T-helper 2 cell treated with Interferon-gamma antibody and Interleukin-4, amounts not matched to agents 5 μg/mL and 100 μg/mL, for 36 hours (primary cell): ENCODE data around the gene NRBF2.
"Not testable (repeated sequence)": the region's sequence is repeated elsewhere in the genome, so short reads cannot be mapped to it uniquely, and the experiment has no call there.

Experiments
- DNase-seq: peaks from one replicate; pipeline ENCODE4 v3.0.0; 2021; ENCODE audit warnings: low spot score
- H3K27ac Mint-ChIP-seq: one replicate; pipeline ENCODE4 v1.8.0; 2021; ENCODE audit warnings: mild to moderate bottlenecking, mixed read lengths
- H3K27me3 Mint-ChIP-seq: one replicate; pipeline ENCODE4 v1.8.0; 2021; ENCODE audit warnings: low read depth, mixed read lengths
- H3K36me3 Mint-ChIP-seq: one replicate; pipeline ENCODE4 v1.8.0; 2021; ENCODE audit warnings: low read depth, mixed read lengths
- H3K4me1 Mint-ChIP-seq: one replicate; pipeline ENCODE4 v1.8.0; 2021; ENCODE audit warnings: low read depth, mixed read lengths
- H3K4me3 Mint-ChIP-seq: one replicate; pipeline ENCODE4 v1.8.0; 2022; ENCODE audit warnings: mild to moderate bottlenecking, moderate library complexity, mixed read lengths
- H3K9me3 Mint-ChIP-seq: one replicate; pipeline ENCODE4 v1.8.0; 2021; ENCODE audit warnings: mixed read lengths

The NRBF2 gene

DNA sequence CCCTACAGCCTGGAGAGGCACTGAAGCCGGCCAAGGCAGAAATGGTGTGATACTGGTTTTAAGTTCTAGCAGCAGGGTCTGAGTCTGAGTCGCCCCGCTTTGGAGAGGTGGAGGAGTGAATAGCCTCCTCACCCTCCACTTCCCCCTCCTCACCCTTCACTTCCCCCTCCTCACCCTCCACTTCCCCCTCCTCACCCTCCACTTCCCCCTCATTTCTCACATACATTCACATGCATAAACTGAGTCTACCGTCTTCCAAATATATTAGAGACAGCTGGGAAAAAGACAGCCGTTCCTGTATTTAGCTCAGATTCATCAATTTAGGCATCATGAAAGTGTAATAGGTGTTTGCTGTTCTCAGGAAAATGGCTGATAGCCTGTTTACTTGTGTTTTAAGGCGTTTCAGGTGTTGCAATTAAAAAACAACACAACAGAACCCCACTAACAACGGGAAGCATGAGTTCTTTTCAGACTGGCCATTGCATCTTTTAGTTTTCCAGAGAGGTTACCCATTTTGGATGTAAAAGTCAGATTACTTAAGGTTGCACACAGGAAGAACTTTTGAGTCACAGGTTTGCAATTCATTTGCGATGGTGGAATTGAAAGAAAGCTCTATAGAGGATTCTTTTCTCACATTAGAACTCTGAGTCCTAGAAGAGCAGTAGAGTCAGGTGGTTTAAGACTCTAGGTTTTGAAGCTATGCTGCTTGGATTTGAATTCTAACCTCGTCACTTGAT is 861 bp downstream of the NRBF2 start:
- Mint-ChIP-seq H3K4me3 (peak overlapping the region; percentile 93), H3K4me1 (peaks cover 12% of the 10 kb centered on the region), H3K27me3 (peaks cover 2% of the 10 kb centered on the region), H3K27ac (peak overlapping the region; percentile 97), H3K9me3 (peaks cover 19% of the 10 kb centered on the region), H3K36me3 (peaks cover 14% of the 10 kb centered on the region)
- no peak for DNase-seq

DNA sequence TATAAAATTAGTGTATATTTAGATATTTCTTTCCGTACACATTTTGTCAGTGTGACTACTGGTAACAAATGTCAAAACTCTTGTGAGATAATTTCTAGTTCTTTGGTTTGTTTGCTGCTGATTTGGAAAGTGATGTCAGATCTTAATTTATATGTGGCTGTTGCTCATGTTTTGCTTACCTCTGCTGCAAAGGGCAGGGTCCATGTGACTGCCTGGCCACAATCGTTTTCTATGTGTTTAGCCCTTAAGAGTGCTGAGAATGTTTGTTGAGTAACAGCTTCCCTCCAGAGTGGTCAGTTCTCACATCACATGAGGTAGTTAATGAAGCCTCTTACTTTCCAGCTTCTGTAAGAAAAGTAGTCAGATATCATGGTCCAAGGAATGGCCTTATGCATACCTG is 4.2 kb downstream of the NRBF2 start:
- H3K4me3 Mint-ChIP-seq, result no peak overlapping the region
- H3K27ac Mint-ChIP-seq, result no peak overlapping the region
- DNase-seq, result no peak
- H3K36me3 Mint-ChIP-seq, result peaks cover 20% of the 10 kb centered on the region
- H3K9me3 Mint-ChIP-seq, result peaks cover 7% of the 10 kb centered on the region
- H3K4me1 Mint-ChIP-seq, result peaks cover 18% of the 10 kb centered on the region
- H3K27me3 Mint-ChIP-seq, result no peaks in the 10 kb centered on the region

DNA sequence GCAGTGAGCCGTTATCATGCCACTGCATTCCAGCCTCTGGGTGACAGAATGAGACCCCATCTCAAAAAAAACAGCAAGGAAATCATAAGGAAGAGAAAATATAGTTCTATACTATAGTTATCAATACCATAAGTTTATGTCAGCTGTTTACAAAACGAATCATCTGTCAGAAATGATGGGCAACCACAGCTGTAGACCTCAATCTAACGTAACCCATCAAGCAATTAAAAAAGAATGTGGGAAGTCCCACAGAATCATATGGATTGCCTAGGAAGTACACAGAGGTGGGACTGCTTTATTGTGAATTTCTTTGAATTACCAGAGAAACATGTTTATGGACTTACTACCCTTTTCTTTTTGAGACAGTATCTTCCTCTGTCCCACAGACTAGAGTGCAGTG is 6.9 kb downstream of the NRBF2 start:
- no peak for DNase-seq
- no peaks in the 10 kb centered on the region for H3K9me3 Mint-ChIP-seq
- H3K27ac Mint-ChIP-seq, result no peak overlapping the region
- no peak overlapping the region for H3K4me3 Mint-ChIP-seq
- H3K4me1 Mint-ChIP-seq, result peaks cover 14% of the 10 kb centered on the region
- no peaks in the 10 kb centered on the region for H3K27me3 Mint-ChIP-seq
- H3K36me3 Mint-ChIP-seq, result peaks cover 9% of the 10 kb centered on the region

DNA sequence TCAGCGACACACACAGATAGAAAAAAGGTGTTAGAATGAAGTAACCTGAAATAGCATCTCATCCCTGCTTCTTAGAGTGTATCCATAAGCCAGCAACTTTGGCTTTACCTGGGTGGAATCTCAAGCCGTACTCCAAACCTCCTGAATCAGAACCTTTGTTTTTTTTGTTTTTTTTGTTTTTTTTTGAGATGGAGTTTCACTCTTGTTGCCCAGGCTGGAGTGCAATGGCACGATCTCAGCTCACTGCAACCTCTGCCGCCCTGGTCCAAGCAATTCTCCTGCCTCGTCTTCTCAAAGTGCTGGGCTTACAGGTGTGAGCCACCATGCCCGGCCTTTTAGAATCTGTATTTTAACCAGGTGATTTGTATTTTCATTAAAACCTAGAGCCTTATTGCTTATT is 9.0 kb downstream of the NRBF2 start:
- H3K27me3 Mint-ChIP-seq, result no peaks in the 10 kb centered on the region
- peaks cover 18% of the 10 kb centered on the region for H3K36me3 Mint-ChIP-seq
- no peak overlapping the region for H3K4me3 Mint-ChIP-seq
- H3K4me1 Mint-ChIP-seq, result peaks cover 22% of the 10 kb centered on the region
- DNase-seq, result no peak
- H3K27ac Mint-ChIP-seq, result no peak overlapping the region
- no peaks in the 10 kb centered on the region for H3K9me3 Mint-ChIP-seq

DNA sequence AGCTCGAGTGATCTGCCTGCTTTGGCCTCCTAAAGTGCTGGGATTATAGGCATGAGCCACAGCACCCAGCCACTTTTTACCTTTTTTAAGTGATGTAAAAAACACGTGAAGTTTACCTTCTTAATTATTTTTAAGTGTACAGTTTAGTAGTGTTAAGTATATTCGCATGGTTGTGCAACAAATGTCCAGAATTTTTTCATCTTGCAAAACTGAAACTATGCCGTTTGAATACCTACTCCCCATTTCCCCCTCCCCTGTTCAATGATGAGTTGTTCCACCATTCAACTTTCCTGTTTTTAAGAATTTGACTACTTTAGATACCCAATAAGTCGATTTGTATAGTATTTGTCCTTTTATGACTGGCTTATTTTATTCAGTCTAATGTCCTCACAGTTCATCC is 10.9 kb downstream of the NRBF2 start:
- peak overlapping the region; percentile 70 for H3K27ac Mint-ChIP-seq
- H3K36me3 Mint-ChIP-seq, result peaks cover 21% of the 10 kb centered on the region
- no peak for DNase-seq
- H3K27me3 Mint-ChIP-seq, result no peaks in the 10 kb centered on the region
- peaks cover 23% of the 10 kb centered on the region for H3K4me1 Mint-ChIP-seq
- no peak overlapping the region for H3K4me3 Mint-ChIP-seq
- no peaks in the 10 kb centered on the region for H3K9me3 Mint-ChIP-seq

DNA sequence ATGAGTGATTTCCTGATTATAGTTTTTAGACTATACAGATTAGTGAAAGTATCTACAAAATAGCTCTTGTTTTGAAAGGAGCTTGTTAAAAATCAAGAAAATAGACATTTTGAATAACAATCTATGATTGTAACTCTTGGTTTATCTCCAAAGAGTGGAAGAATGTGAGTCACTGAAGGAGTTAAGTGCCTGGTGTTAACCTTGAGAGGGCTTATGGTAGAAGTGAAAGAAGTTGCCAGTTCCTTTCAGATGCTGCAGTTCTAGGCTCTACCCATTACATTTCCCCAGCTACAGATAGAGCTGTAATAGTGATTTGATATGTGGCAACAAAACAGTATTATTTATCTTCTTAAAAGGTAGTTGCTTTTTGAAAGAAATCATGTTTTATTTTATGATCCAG is 12.7 kb downstream of the NRBF2 start:
- no peak for DNase-seq
- Mint-ChIP-seq H3K27ac (no peak overlapping the region), H3K9me3 (no peaks in the 10 kb centered on the region), H3K4me1 (peaks cover 18% of the 10 kb centered on the region), H3K4me3 (no peak overlapping the region), H3K27me3 (no peaks in the 10 kb centered on the region), H3K36me3 (peaks cover 17% of the 10 kb centered on the region)

DNA sequence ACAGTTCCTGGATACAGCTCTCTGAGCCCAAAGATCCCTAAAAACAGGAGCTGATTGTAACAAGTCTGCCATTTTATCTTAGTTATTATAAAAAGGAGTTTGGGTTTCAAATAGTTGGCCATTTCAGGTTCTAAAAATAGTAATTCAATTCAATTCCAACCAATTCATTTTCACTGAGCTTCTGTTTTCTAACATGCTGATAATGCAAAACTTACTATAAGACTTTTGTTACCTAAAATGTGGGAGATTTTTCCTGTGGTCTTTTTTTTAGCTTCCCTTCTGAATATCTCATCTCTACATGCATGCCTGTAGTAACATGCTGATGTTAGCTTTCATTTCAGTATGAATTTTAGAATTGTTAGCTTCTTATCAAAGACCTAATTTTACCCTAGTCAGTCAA is 13.4 kb downstream of the NRBF2 start:
- Mint-ChIP-seq H3K36me3 (peaks cover 20% of the 10 kb centered on the region), H3K4me3 (no peak overlapping the region), H3K27me3 (no peaks in the 10 kb centered on the region), H3K9me3 (no peaks in the 10 kb centered on the region), H3K27ac (no peak overlapping the region), H3K4me1 (peaks cover 20% of the 10 kb centered on the region)
- DNase-seq, result no peak

DNA sequence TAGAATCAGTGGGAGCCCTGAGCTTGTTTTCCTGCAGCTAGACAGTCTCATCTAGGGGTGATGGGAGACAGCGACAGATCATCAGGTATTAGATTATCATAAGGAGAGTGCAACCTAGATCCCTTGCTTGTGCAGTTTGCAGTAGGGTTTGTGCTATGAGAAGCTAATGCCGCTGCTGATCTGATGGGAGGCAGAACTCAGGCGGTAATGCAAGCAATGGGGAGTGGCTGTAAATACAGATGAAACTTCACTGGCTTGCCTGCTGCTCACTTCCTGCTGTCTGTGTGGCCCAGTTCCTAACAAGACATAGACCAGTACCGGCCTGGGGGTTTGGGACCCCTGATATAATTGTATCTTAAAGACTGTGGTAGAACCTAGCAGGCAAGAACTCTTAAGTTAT is 17.6 kb downstream of the NRBF2 start:
- no peaks in the 10 kb centered on the region for H3K27me3 Mint-ChIP-seq
- DNase-seq, result no peak
- H3K36me3 Mint-ChIP-seq, result peaks cover 38% of the 10 kb centered on the region
- H3K27ac Mint-ChIP-seq, result no peak overlapping the region
- H3K4me3 Mint-ChIP-seq, result no peak overlapping the region
- no peaks in the 10 kb centered on the region for H3K9me3 Mint-ChIP-seq
- H3K4me1 Mint-ChIP-seq, result peaks cover 16% of the 10 kb centered on the region

DNA sequence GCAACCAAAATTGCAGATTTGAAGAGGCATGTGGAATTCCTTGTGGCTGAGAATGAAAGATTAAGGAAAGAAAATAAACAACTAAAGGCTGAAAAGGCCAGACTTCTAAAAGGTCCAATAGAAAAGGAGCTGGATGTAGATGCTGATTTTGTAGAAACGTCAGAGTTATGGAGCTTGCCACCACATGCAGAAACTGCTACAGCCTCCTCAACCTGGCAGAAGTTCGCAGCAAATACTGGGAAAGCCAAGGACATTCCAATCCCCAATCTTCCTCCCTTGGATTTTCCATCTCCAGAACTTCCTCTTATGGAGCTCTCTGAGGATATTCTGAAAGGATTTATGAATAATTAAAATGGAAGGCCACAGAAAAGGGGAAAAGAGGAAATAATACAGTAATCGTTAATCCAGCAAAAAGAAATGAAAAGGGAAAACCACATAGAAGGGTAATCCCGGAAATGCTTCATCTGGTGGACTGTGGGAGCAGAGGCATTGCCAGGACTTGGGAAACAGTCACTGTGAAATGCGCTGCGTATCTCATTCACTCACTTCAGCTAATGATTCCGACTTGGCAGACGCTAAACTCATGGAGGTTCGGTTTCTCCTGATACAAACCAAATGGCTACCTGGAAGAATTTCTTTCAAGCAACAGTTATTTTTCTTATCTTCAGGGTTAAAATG is 20.9 kb downstream of the NRBF2 start:
- DNase-seq, H3K27ac Mint-ChIP-seq, H3K4me1 Mint-ChIP-seq, H3K9me3 Mint-ChIP-seq, H3K4me3 Mint-ChIP-seq, H3K27me3 Mint-ChIP-seq: not testable (repeated sequence)
- H3K36me3 Mint-ChIP-seq, result peaks cover 25% of the 10 kb centered on the region

DNA sequence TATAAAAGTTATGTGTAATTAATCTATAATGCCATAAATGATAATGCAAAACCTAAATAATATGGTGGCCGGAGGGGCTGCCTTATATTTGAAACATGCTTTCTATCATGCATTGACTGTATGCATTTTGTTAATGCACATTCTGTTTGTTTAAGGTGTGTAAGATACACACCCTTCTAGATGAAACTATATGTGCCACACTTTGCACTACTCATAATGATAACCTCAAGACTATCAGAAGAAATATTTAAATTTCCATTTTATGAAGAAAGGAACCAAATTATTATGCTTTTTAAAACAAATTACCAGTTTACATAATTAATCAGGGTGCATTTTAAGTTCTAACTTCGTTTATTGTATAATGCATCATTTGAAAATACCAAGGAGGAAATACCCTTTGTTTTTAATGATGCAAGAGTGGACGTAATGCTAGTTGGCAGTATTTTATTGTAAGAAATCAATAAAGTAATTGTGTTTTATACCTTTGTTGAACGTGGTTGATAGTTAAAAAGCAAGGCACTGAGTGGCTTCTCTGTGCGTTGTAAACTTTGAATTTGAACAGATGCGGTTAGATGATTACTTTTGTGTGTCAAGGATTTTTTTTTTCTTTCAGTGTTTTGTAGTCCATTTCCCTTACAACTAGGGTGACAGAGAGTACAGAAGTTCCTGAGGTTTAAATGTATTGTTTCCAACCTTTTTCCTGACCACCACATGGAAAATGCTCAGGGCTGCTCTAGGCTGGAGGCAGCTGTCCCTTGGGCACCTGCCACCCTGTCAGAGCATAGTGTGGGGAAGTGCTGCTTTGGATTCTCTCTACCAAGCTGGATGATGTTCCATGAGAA is 21.6 kb downstream of the NRBF2 start:
- no peaks in the 10 kb centered on the region for H3K27me3 Mint-ChIP-seq
- no peak for DNase-seq
- peaks cover 3% of the 10 kb centered on the region for H3K4me1 Mint-ChIP-seq
- H3K4me3 Mint-ChIP-seq, result no peak overlapping the region
- peaks cover 23% of the 10 kb centered on the region for H3K36me3 Mint-ChIP-seq
- H3K27ac Mint-ChIP-seq, result no peak overlapping the region
- H3K9me3 Mint-ChIP-seq, result no peaks in the 10 kb centered on the region

DNA sequence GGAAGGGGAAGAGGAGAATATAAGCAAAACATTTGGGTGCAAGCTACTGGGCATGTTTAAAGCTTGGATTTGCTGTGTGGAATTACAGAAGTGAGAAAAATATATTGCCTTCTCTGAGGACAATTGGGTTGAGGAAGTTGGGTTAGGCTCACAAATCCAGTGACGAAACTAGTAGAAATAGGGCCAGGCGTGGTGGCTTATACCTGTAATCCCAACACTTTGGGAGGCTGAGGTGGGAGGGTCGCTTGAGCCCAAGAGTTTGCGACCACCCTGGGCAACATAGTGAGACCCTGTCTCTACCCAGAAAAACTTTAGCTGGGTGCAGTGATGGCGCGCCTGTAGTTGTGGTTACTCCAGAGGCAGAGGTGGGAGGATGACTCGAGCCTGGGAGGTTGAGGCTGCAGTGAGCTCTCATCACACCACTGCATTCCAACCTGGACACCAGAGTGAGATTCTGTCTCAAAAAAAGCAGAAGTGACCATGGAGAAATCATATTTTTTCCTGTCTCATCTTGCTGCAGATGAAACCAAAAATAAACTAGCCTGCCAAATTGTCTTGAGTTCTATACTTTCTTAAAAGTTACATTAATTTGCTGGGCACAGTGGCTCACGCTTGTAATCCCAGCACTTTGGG is 22.4 kb downstream of the NRBF2 start:
- Mint-ChIP-seq H3K4me1 (peaks cover 3% of the 10 kb centered on the region), H3K9me3 (no peaks in the 10 kb centered on the region), H3K27me3 (no peaks in the 10 kb centered on the region), H3K36me3 (peaks cover 23% of the 10 kb centered on the region), H3K27ac (no peak overlapping the region), H3K4me3 (no peak overlapping the region)
- DNase-seq, result no peak

DNA sequence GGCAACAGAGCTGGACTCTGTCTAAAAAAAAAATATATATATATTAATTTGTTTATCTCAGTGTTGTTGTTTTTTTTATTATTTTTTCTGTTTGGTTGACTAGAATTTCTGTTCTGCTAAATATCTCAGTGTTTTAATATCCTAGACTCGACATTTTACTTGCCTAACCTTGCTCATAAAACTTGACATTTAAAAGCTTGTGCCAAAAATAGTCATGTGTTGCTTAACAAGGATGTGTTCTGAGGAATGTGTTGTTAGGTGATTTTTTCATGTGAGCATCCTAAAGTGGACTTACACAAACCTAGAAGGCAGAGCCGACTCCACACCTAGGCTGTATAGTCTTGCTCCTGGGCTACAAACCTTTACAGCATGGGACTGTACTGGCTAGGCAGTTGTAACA is 23.1 kb downstream of the NRBF2 start:
- Mint-ChIP-seq H3K27me3 (no peaks in the 10 kb centered on the region), H3K27ac (no peak overlapping the region), H3K4me1 (no peaks in the 10 kb centered on the region), H3K9me3 (no peaks in the 10 kb centered on the region), H3K4me3 (no peak overlapping the region), H3K36me3 (peaks cover 21% of the 10 kb centered on the region)
- no peak for DNase-seq

DNA sequence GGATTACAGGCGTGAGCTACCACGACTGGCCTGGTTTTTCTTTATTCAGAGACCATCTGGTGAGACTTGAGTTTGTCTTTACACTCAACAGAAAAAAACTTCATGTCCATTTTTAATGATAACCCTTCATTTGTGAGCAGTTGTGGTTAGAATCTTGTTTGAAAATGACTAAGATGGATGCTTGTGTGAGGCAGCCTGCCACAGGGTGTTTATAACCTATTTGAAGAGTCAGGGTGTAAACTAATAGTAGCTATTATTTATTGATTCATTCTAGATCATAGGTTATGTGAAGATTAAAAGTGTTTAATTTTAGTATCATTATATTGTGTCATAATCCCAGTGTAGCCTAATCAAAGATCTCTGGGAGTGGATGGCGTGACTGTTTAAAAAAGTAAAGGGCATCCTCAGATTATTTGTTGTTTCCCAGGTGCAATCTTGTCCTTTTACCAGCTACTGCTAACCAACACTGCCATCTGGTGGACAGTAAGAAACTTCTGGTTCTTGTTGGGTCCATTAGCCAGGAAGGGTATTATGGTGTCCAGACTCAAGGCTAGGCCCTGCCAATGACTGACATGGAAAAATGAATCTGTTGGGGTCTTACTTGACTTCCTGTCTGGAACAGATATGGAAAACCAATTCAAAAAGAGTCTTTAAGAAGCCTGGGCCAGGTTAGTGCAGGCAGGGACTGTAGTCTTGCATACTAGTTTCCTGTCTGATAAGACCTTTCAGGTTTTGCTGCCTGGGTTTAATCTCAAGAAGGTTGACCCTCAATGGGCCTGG is 24.9 kb downstream of the NRBF2 start:
- H3K36me3 Mint-ChIP-seq, result peaks cover 19% of the 10 kb centered on the region
- no peaks in the 10 kb centered on the region for H3K27me3 Mint-ChIP-seq
- H3K9me3 Mint-ChIP-seq, result no peaks in the 10 kb centered on the region
- no peak overlapping the region for H3K27ac Mint-ChIP-seq
- no peak overlapping the region for H3K4me3 Mint-ChIP-seq
- H3K4me1 Mint-ChIP-seq, result peaks cover 4% of the 10 kb centered on the region
- peak; percentile 38 for DNase-seq
